Adrenal gland (tissue), 12 donors: Measurements from ENCODE around the gene CFAP45. TPM values are rescaled to one million over a fixed set of nuclear protein-coding genes. Genes with fewer than 3 reads are reported as not detected.

Experiments used
- DNase-seq, 7 donors: peaks; one replicate each; pipeline ENCODE4 v3.0.0-alpha.2; 2019 to 2020
- H3K27ac ChIP-seq, 5 donors: fragments of 200-600 bp; sonication (generic) in 4 of 5; 1 replicate in 3 of 5; 2 replicates in 2 of 5; pipeline versions ENCODE4 v1.5.1 to v1.8.0; 2016 to 2020; ENCODE audit warnings: mild to moderate bottlenecking in 1 of 5
- H3K27me3 ChIP-seq: fragments of 200-600 bp; 2 replicates; pipeline ENCODE4 v1.8.0; 2021
- H3K36me3 ChIP-seq, 2 donors: fragments of 200-600 bp; replicated peaks in 1 of 2; 1 replicate in 1 of 2; 2 replicates in 1 of 2; pipeline versions ENCODE4 v1.5.1 to v1.8.0; 2018 to 2022
- H3K4me1 ChIP-seq, 2 donors: fragments of 200-600 bp; replicated peaks in 1 of 2; 1 replicate in 1 of 2; 2 replicates in 1 of 2; pipeline versions ENCODE4 v1.5.1 to v1.8.0; 2018 to 2021
- H3K4me3 ChIP-seq, 4 donors: fragments of 200-600 bp; sonication (generic) in 3 of 4; one replicate each; pipeline ENCODE4 v1.5.1; 2016 to 2018
- H3K9me3 ChIP-seq, 3 donors: fragments of 200-600 bp; sonication (generic) in 1 of 3; replicated peaks in 1 of 3; 1 replicate in 2 of 3; 2 replicates in 1 of 3; pipeline versions ENCODE4 v1.5.1 to v1.8.0; 2016 to 2021
- CTCF ChIP-seq, 6 experiments: fragments of 450-650 bp in 4 of 6; fragments of 200-600 bp in 2 of 6; sonication (generic) in 1 of 6; IDR thresholded peaks; 1 replicate in 5 of 6; 2 replicates in 1 of 6; pipeline versions ENCODE4 v1.5.1 to v1.8.0; 2016 to 2021; ENCODE audit warnings: antibody characterized with exemption in 6 of 6, mild to moderate bottlenecking in 2 of 6, moderate library complexity in 1 of 6
- POLR2A ChIP-seq, 2 donors: fragments of 450-650 bp; IDR thresholded peaks; one replicate each; pipeline ENCODE4 v1.6.1; 2017; ENCODE audit warnings: antibody characterized with exemption in 2 of 2, mild to moderate bottlenecking in 2 of 2, moderate library complexity in 1 of 2
- WGBS, 4 donors: extraction: QIAGEN DNeasy Blood & Tissue Kit in 2 of 4; methylation state at CpG; one replicate each; pipeline versions ENCODE4 v1.1.5 to v1.1.7; 2013 to 2017; 5-methylcytosine and 5-hydroxymethylcytosine counted together
- intact Hi-C, 2 donors: fragments of 100-400 bp; cut with DNase I; formaldehyde crosslinking; loops; one replicate each; pipeline versions ENCODE4 v1.14.1 to v1.15.0; 2022 to 2023
- polyA plus RNA-seq, 3 donors: library from polyadenylated mRNA; stranded (reverse); fragments of 200-250 nt in 2 of 3; fragments of 350-450 nt in 1 of 3; fragmentation: Illumina TruSeq in 1 of 3; extraction: RNeasy Lipid Tissue Mini Kit (QIAGEN cat#74804) in 1 of 3; gene quantifications; one replicate each; pipeline ENCODE4 v1.2.3, GENCODE V29; 2013 to 2014
- total RNA-seq, 9 donors: library from RNA; depleted of rRNA in 4 of 9; stranded (reverse); fragments of >200 nt in 4 of 9; fragments of 120-200 nt in 1 of 9; fragmentation: NEBNext Ultra II Directional in 1 of 9; extraction: Animal tissue kit (Norgen Biotek cat#: 25700) in 1 of 9; gene quantifications; one replicate each; pipeline versions ENCODE4 v1.1.0 to v1.2.4, GENCODE V29; 2013 to 2023
- donor health status: healthy with polysubstance abuse.
- donor health status: Bipolar disorder and iron deficiency.
- donor health status: DM: yes; HTN: yes; CAD: no.
- donor health status: DM: no; HTN: no; CAD: no.
- donor health status: DM: no; HTN: no; CAD: no.
- donor health status: DM: yes; HTN: yes; CAD: no.

CFAP45 gene
- total and polyA plus RNA-seq, 12 donors: 0.14 to 0.81 (median 0.35) TPM; not detected in 6

DNA sequence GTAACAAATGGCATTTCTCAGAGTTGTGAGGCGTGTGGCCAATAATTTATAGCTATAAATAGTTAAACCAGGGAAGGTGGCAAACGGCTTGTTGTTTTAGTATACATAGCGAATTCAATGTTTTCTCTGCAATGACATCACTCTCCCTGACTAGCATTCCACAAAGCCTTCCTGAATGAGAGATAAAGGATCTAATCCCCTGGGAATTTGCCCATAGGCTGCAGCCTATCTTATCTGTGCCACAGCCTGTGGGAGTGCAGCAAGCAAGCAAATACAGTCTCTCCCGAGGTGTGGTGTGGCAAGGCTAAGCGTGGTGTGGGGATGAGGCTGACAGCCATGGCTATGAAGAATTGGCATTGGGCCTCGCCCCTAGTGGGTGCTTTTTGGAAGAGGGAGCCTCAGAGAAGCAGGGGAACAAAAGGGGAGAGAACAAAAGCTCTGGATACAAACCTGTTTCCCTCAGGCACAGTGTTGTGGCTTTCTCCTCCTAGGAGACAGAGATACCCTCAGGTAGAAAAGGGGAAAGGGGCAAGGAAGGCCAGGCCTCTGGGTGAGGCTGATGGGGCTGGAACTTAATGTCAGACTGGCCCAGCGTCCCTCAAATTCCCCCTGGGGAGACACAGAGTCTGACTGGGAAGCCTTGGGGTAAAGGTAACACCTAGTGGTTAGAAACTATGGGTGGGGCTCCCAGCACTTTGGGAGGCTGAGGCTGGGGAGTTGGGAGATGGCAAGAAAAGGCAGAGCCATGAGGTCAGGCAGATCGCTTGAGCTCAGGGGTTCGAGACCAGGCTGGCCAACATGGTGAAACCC is 16.5 kb upstream of the CFAP45 start:
- Histone ChIP-seq H3K36me3 (peaks cover 0 to 31% of the 10 kb centered on the region in 2 donors), H3K9me3 (no peaks in the 10 kb centered on the region), H3K27ac (peak overlapping the region in 1 of 5 donors; percentile 40), H3K4me1 (peaks cover 0 to 10% of the 10 kb centered on the region in 2 donors), H3K27me3 (no peaks in the 10 kb centered on the region), H3K4me3 (no peak overlapping the region)
- intact Hi-C loops: no loop called here
- TF ChIP-seq POLR2A (IDR thresholded peaks at IDR 0.05) (no peak), CTCF (IDR thresholded peaks at IDR 0.05) (no peak)
- WGBS, 4 donors: 49 to 66% (median 58%) methylated on average over 9 of the region's 9 CpGs
- peak in 2 of 7 donors; percentile 29 to 53 for DNase-seq

DNA sequence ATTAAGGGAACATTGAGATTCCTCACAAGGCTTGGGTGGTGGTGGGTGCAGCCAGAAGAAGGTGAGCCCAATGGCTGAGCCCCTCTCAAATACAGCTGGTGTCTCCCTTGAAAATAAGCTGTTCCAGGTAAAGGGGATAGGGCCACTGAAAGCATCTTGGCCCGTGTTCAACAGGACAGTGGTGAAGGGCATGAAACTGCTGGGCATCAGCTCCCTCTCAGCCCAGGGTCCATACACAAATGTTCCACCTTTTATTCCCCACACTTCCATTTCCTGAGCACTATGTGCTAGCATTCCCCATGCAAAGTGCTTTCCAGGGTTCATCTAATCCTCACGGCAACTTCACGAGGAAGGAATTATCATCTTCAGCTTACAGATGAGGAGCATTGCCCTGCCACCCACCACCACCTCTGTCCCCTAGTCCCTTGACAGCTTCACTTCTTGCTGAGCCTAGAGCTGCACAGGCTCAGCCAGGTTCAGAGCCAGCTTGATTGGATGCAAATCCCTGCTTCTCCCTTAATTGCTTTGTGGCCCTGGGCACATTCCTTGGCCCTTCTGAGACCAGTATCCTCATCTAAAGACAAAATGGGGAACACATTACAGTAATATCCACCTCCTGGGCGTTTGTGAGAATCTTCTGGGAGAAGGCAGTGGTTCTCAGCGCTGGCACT is 15.7 kb upstream of the CFAP45 start:
- peak overlapping the region in 1 of 5 donors; percentile 34 for H3K27ac ChIP-seq
- H3K4me1 ChIP-seq: peaks cover 0 to 13% of the 10 kb centered on the region in 2 donors
- intact Hi-C loops: no loop called here
- no peak for TF ChIP-seq CTCF (IDR thresholded peaks at IDR 0.05)
- TF ChIP-seq POLR2A (IDR thresholded peaks at IDR 0.05): no peak
- H3K27me3 ChIP-seq: no peaks in the 10 kb centered on the region
- 67 to 78% (median 72%) methylated on average over 5 of the region's 5 CpGs for WGBS, 4 donors
- H3K36me3 ChIP-seq: peaks cover 0 to 31% of the 10 kb centered on the region in 2 donors
- H3K9me3 ChIP-seq: no peaks in the 10 kb centered on the region
- H3K4me3 ChIP-seq: no peak overlapping the region
- DNase-seq: no peak

- intact Hi-C loops: no loop called here
- no peaks in the 10 kb centered on the region for H3K27me3 ChIP-seq
- H3K36me3 ChIP-seq: peaks cover 0 to 20% of the 10 kb centered on the region in 2 donors
- TF ChIP-seq CTCF (IDR thresholded peaks at IDR 0.05): no peak
- TF ChIP-seq POLR2A (IDR thresholded peaks at IDR 0.05): no peak
- no peaks in the 10 kb centered on the region for H3K9me3 ChIP-seq
- H3K27ac ChIP-seq: no peak overlapping the region
- H3K4me3 ChIP-seq: no peak overlapping the region
- no peak for DNase-seq
- WGBS, 4 donors: 93 to 94% (median 93%) methylated on average over 10 of the region's 10 CpGs
- H3K4me1 ChIP-seq: peaks cover 0 to 23% of the 10 kb centered on the region in 2 donors
Observed at GRCh38 chr1:159914252-159915018, 14.5 kb upstream of the CFAP45 start.
